8988T (cell line): ENCODE measurements around the gene REPS2.
"Not testable (repeated sequence)": the region's sequence is repeated elsewhere in the genome, so short reads cannot be mapped to it uniquely, and the experiment has no call there.

Experiments used
- DNase-seq: peaks from one replicate; pipeline ENCODE4 v3.0.0; 2011

Gene REPS2

DNA sequence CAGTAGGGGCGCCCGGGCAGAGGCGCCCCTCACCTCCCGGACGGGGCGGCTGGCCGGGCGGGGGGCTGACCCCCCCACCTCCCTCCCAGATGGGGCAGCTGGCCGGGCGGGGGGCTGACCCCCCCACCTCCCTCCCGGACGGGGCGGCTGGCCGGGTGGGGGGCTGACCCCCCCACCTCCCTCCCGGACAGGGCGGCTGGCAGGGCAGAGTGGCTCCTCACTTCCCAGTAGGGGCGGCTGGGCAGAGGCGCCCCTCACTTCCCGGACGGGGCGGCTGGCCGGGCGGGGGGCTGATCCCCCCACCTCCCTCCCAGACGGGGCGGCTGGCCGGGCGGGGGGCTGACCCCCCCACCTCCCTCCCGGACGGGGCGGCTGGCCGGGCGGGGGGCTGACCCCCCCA, 18.5 kb downstream of the REPS2 start:
- DNase-seq, result not testable (repeated sequence)

GRCh38 chrX:16966752-16967448, 20.4 kb downstream of the REPS2 start:
- no peak for DNase-seq

DNA sequence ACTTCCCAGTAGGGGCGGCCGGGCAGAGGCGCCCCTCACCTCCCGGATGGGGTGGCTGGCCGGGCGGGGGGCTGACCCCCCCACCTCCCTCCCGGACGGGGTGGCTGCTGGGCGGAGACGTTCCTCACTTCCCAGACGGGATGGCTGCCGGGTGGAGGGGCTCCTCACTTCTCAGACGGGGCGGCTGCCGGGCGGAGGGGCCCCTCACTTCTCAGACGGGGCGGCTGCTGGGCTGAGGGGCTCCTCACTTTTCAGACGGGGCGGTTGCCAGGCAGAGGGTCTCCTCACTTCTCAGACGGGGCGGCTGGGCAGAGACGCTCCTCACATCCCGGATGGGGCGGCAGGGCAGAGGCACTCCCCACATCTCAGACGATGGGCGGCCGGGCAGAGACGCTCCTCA, 22.3 kb downstream of the REPS2 start:
- not testable (repeated sequence) for DNase-seq

- DNase-seq, result no peak
These were observed 24.5 kb downstream of the REPS2 start for GRCh38 chrX:16970977-16971376.

DNA sequence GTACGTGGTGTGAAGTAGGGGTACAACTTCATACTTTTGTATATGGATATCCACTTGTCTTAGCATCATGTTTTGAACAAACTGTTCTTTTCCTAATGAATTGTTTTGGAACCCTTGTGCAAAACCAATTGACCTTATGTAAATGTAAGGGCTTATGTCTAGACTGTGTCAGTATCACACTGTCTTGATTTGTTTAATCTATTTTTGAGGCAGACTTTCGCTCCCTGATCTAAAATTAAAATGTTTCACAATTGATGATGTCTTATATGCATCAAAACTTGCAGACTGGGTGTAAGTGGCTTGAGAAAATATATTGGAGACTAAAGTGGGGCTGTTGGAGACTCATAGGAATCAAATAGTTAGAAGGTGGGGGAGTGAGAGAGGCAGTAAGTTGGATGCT, 25.2 kb downstream of the REPS2 start:
- no peak for DNase-seq

GRCh38 chrX:16975233-16975632, 28.8 kb downstream of the REPS2 start:
- no peak for DNase-seq

DNA sequence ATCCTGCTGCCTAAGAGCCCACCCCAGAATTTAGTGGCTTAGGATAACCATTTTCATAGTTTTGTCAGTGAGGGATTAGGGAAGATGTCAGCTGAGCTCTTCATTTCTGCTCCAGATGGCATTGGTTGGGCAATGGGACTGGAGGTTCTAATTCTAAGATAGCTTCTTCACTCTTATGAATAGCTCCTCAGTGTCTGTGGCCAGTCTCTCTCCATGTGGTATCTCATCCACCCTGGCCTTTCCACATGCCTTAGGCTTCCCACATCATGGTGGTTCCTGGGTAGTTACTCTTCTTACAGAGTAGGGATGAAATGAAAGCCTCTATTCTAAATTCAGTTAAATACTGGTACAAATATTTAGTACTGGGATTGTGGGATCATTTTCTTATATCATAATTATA, 31.3 kb downstream of the REPS2 start:
- DNase-seq, result no peak

GRCh38 chrX:16978193-16978984, 31.9 kb downstream of the REPS2 start:
- no peak for DNase-seq

DNA sequence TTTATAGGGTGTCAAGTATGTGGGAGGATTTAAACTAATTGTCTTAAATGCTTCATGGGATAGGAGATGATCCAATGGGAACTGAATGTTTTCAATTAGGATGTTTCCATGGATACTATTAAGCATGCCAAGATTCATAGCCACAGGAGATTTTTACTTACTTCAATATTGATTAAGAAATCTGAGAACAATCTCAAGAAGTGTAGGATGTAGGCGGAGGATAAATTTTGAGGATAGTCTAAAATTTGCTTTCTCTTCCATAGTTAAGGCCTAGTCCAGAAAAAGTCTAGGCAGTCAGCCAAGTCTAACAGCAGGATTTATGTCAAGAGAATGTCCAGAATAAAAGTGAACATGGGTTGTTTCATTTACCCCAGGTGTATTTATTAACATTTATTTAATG, 32.8 kb downstream of the REPS2 start:
- no peak for DNase-seq

DNA sequence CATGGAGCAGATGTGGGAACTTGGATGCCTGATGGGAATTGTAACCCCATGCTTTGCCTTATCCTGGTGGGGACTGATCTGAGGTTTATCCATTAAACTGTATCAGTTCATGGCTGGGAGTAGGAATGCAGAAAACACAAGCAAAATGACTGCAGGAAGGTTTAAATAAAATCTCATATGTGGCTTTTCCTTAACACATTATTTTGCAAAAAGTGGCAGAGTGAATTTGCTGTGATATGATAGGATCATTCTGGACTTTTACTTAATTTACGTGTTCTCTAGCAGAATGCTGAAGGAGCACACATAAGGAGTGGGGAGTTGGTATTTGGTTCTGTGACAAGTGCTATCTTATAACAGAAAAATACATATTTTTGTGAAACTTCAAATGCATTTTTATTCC, 34.8 kb downstream of the REPS2 start:
- no peak for DNase-seq

- no peak for DNase-seq
These were observed 35.5 kb downstream of the REPS2 start for GRCh38 chrX:16981980-16982379.

- DNase-seq, result no peak
These were observed 36.6 kb downstream of the REPS2 start for GRCh38 chrX:16983051-16983450.

- DNase-seq, result no peak
These were observed 38.8 kb downstream of the REPS2 start for GRCh38 chrX:16985286-16985685.

GRCh38 chrX:16986169-16986568, 39.7 kb downstream of the REPS2 start:
- no peak for DNase-seq

DNA sequence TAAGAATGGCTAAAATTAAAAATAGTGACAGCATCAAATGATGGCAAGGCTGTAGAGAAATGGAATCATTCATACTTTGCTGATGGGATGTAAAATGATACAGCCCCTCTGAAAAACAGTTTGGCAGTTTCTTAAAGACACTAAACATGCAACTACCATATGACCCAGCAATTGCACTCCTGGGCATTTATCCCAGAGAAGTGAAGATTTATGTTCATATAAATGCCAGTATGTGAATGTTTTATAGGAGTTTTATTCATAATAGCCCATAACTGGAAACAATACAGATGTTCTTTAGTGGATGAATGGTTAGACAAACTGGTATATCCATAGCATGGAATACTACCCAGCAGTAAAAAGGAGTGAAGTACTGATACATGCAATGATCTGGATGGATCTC, 43.3 kb downstream of the REPS2 start:
- no peak for DNase-seq

DNA sequence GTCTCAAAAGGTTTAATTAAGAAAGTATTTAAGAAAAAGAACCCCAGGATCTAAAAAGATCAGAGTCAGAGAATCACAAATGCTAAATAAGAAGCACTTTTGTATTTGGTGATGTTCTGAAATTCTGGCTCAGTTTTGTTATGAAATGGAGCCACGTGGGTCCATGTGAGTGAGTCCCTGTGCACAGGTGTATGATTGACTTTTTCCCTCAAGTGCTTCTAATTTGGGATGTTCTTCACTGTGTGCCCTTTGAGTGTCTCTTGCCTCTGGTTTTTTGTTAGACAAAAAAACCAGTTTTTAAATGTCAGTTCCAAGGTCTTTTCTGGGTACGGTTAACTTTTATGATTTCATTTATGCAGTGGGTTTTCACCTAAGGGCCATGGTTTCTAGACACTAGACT, 44.4 kb downstream of the REPS2 start:
- DNase-seq, result no peak

DNA sequence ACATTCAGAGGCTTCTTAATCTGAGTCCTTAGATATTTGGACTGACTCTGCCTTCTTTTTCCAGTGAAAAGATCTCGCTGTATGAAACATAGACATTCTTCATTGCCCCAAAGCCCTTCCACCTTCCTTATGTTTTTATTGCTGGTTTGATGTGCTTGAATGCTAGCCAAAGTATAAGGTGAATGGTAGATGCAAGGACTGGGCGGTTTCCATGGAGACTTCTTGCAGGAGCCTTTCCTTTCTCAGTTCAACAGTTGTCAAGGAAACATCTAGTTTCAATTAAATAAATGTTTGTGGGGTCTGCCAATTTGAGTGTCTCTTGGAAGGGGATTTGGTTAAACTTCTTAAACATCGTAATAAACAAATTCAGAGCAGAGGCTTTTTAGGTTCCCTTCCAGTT, 46.0 kb downstream of the REPS2 start:
- DNase-seq, result no peak

DNA sequence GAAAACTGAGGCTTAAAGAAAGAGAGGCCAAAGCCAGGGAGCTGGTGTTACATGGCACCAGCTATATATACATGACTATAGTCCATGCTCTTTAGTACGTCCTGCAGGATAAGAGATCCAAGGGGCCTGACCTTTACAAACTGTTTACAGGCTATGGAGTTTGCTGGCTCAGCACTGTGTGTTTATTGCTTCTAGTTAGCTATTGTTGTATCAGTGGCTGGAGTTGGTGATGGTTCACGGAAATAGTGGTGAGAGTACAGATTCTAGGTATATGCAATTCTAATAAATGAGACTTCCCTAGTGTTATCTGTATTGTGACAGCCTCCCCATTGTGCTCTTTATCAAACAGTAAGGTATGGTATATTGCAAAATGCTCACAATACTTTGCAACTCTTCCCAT, 46.5 kb downstream of the REPS2 start:
- no peak for DNase-seq

GRCh38 chrX:16993791-16994318, 47.4 kb downstream of the REPS2 start:
- no peak for DNase-seq

DNA sequence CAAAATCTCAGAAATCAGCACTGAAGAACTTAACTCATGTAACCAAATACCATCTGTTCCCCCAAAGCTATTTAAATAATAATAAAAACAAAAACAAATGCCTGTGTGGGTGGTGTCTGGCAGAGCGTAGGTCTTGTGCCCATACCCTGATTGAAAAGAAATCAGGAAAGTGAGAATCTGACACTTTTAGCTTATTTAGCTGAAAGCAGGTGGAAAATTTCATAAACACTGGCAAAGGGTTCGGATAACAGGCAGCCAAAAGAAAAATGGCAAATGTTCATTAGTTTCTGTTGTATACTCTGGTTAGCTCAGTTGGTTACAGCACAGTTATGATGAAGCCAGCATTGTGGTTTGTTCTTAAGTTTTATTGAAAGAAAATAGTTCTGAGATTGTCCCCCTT, 48.3 kb downstream of the REPS2 start:
- no peak for DNase-seq

DNA sequence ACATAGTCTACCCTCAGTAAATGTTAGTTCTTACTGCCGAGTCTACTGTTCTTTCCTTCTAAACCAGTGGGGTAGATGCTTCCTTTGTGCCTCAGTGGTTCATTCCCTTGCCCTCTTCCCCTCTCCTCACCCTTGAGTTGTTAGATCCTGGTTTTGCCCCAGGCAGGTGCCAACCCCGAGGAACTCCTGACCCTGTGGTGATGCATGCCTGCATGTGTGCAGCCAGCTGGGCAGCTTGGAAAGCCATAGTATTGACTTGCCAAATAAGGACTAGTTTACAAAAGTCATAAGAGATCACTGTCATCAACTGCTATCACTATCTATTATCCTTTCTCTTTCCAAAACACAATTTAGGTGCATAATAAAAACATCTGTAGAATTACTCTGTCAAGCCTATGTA, 50.9 kb downstream of the REPS2 start:
- no peak for DNase-seq

DNA sequence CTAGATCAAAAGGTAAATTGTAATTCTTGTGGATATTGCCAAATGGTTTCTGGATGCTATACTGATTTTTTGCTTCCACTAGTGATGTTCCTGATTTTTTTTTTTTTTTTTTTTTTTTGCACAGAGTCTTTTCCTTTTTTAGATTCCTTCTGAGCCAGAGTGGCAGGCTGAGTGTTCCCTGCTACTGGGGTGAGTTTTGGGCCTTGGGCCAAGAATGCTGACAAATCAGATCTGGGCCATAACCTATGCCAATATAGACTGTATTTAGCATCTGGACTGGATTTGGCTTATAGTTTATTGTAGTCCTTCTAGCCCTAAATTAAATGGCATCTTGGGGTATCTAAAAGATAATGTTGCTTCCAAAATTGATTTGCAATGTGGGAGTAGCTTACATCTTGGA, 52.8 kb downstream of the REPS2 start:
- DNase-seq, result no peak

DNA sequence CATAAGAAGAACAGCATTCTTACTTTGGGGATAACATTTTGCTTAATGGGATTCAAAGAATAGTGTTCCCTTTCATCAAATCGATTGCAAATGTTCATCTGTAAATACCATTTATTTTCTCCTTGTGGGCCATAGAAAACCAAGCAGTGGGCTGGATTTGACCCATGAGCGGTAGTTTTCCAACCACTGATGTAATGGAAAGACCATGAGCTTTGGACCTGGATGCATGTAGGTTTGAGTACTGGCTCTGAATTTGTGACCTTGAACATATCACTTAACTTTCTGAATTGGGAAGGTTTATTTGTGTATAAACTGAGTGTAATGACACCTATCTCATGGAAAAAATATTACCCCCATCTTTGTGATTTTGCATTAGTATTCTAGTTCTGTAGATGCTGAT, 54.3 kb downstream of the REPS2 start:
- DNase-seq, result no peak

- no peak for DNase-seq
These were observed 59.4 kb downstream of the REPS2 start for GRCh38 chrX:17005712-17006368.
